Activated naive CD8-positive, alpha-beta T cell treated with anti-CD3 and anti-CD28 coated beads for 36 hours (primary cell): ENCODE results near the gene TP53TG3. TPM values are rescaled to one million over a fixed set of nuclear protein-coding genes. Genes with fewer than 3 reads are reported as not detected.
"Not testable (repeated sequence)": the region's sequence is repeated elsewhere in the genome, so short reads cannot be mapped to it uniquely, and the experiment has no call there.

Experiments used
- DNase-seq: peaks from one replicate; pipeline ENCODE4 v3.0.0; 2021
- H3K27ac Mint-ChIP-seq: one replicate; pipeline ENCODE4 v1.8.0; 2022; ENCODE audit warnings: mild to moderate bottlenecking, moderate library complexity, mixed read lengths
- H3K27me3 Mint-ChIP-seq: one replicate; pipeline ENCODE4 v1.8.0; 2022; ENCODE audit warnings: mild to moderate bottlenecking, mixed read lengths
- H3K36me3 Mint-ChIP-seq: one replicate; pipeline ENCODE4 v1.8.0; 2021; ENCODE audit warnings: mild to moderate bottlenecking, mixed read lengths
- H3K4me1 Mint-ChIP-seq: one replicate; pipeline ENCODE4 v1.8.0; 2021; ENCODE audit warnings: mixed read lengths
- H3K4me3 Mint-ChIP-seq: one replicate; pipeline ENCODE4 v1.8.0; 2022; ENCODE audit warnings: mild to moderate bottlenecking, moderate library complexity, mixed read lengths
- H3K9me3 Mint-ChIP-seq: one replicate; pipeline ENCODE4 v1.8.0; 2022; ENCODE audit warnings: mixed read lengths
- total RNA-seq, 2 experiments: library from RNA; stranded (reverse); gene quantifications; one replicate each; pipeline ENCODE4 v1.2.3, GENCODE V29; 2021

TP53TG3 gene, protein sequence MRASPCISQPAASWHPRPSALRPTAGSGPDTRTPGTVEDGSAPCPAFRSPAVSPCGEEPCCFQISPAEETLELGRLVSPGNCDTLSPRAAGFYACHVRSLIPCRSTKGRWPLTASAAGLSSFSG
- total RNA-seq: not detected

DNA sequence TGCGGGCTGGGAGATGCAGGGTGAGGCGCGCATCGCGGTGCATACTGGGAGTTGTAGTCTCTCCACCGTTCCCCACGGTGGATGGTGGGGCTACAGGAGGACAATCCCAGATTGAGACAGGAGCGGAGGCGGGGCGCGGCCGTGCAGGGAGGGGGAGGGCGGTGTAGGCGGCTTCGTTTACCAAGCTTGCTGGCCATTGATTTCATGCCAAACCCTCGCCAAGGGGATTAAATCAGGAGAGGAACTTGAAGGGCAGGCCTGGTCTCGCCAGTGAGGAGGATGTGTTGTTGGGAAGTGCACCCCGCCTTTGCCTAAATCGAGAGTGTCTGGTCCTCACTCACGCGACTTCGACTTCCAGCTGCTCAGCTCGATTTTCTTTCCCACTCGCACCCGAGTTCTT is at the start of gene TP53TG3:
TSS of gene TP53TG3 (minus strand) at position 101 of the 400 bp plus-strand sequence. CDS start at position 33, 68 bp downstream.
- H3K9me3 Mint-ChIP-seq, H3K4me1 Mint-ChIP-seq, H3K36me3 Mint-ChIP-seq, H3K27me3 Mint-ChIP-seq, H3K27ac Mint-ChIP-seq, DNase-seq, H3K4me3 Mint-ChIP-seq: not testable (repeated sequence)

GRCh38 chr16:32650876-32651275 is 25.1 kb downstream of the TP53TG3 start:
- not testable (repeated sequence) for H3K4me1 Mint-ChIP-seq, DNase-seq, H3K27me3 Mint-ChIP-seq, H3K4me3 Mint-ChIP-seq, H3K27ac Mint-ChIP-seq, H3K36me3 Mint-ChIP-seq, H3K9me3 Mint-ChIP-seq

GRCh38 chr16:32647562-32647961 is 28.4 kb downstream of the TP53TG3 start:
- not testable (repeated sequence) for H3K27me3 Mint-ChIP-seq, H3K4me1 Mint-ChIP-seq, H3K27ac Mint-ChIP-seq, DNase-seq, H3K4me3 Mint-ChIP-seq
- H3K36me3 Mint-ChIP-seq: peaks cover 10% of the 10 kb centered on the region
- H3K9me3 Mint-ChIP-seq: peaks cover 16% of the 10 kb centered on the region

- not testable (repeated sequence) for H3K27me3 Mint-ChIP-seq, H3K4me1 Mint-ChIP-seq, H3K4me3 Mint-ChIP-seq, H3K27ac Mint-ChIP-seq, DNase-seq
- Mint-ChIP-seq H3K36me3 (peaks cover 10% of the 10 kb centered on the region), H3K9me3 (peaks cover 16% of the 10 kb centered on the region)
Observed at GRCh38 chr16:32646780-32647179, 29.2 kb downstream of the TP53TG3 start.

- not testable (repeated sequence) for H3K27me3 Mint-ChIP-seq, H3K4me3 Mint-ChIP-seq, H3K4me1 Mint-ChIP-seq, DNase-seq, H3K27ac Mint-ChIP-seq
- H3K9me3 Mint-ChIP-seq: peaks cover 16% of the 10 kb centered on the region
- H3K36me3 Mint-ChIP-seq: peaks cover 10% of the 10 kb centered on the region
Observed at GRCh38 chr16:32646177-32646576, 29.8 kb downstream of the TP53TG3 start.

GRCh38 chr16:32645278-32645908 is 30.6 kb downstream of the TP53TG3 start:
- H3K4me3 Mint-ChIP-seq, H3K4me1 Mint-ChIP-seq, DNase-seq, H3K27me3 Mint-ChIP-seq: not testable (repeated sequence)
- Mint-ChIP-seq H3K9me3 (peaks cover 16% of the 10 kb centered on the region), H3K27ac (peak overlapping the region; percentile 65), H3K36me3 (peaks cover 10% of the 10 kb centered on the region)

DNA sequence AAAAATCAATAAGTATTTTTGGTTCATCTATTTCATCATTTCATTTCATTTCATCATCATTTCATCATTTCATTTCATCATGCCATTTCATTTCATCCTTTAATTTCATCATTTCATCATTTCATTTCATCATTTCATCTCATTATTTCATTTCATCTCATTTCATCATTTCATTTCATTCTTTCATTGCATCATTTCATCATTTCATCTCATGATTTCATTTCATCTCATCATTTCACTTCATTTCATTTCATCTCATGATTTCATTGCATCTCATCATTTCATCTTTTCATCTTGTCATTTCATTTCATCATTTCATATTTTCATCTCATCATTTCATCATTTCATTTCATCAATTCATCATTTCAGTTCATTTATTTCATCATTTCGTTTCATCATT is 31.2 kb downstream of the TP53TG3 start:
- Mint-ChIP-seq H3K9me3 (peaks cover 16% of the 10 kb centered on the region), H3K27ac (peak overlapping the region; percentile 46), H3K36me3 (peaks cover 10% of the 10 kb centered on the region)
- DNase-seq, H3K4me3 Mint-ChIP-seq, H3K27me3 Mint-ChIP-seq, H3K4me1 Mint-ChIP-seq: not testable (repeated sequence)

GRCh38 chr16:32637614-32638013 is 38.4 kb downstream of the TP53TG3 start:
- not testable (repeated sequence) for H3K27ac Mint-ChIP-seq, H3K36me3 Mint-ChIP-seq, H3K4me1 Mint-ChIP-seq, H3K9me3 Mint-ChIP-seq, DNase-seq, H3K27me3 Mint-ChIP-seq, H3K4me3 Mint-ChIP-seq

- not testable (repeated sequence) for H3K4me3 Mint-ChIP-seq, H3K27ac Mint-ChIP-seq, H3K9me3 Mint-ChIP-seq, H3K27me3 Mint-ChIP-seq, DNase-seq, H3K4me1 Mint-ChIP-seq, H3K36me3 Mint-ChIP-seq
Observed at GRCh38 chr16:32632096-32632495, 43.9 kb downstream of the TP53TG3 start.
